Natural killer cell (primary cell): ENCODE data around the gene ADAMTS17. TPM values are rescaled to one million over a fixed set of nuclear protein-coding genes. Genes with fewer than 3 reads are reported as not detected.

Experiments used
- ATAC-seq, 3 donors: fragments of 150-1000 bp in 2 of 3; fragments of 200-7000 bp in 1 of 3; cut with Tn5 transposase; 1 replicate in 1 of 3; 2 replicates in 2 of 3; pipeline ENCODE4 v1.10.0; 2021; ENCODE audit warnings: mild to moderate bottlenecking in 2 of 3, moderate library complexity in 2 of 3
- DNase-seq, 2 donors: peaks; one replicate each; pipeline versions ENCODE4 v3.0.0 to v3.0.0-alpha.2; 2013 to 2021; ENCODE audit warnings: mixed read lengths in 1 of 2
- H3K27ac ChIP-seq: one replicate; pipeline ENCODE4 v1.5.1; 2013; ENCODE audit warnings: mild to moderate bottlenecking, low read length
- H3K27me3 ChIP-seq: one replicate; pipeline ENCODE4 v1.6.1; 2013; ENCODE audit warnings: low read length; ENCODE audit not compliant: control insufficient read depth, insufficient read depth
- H3K36me3 ChIP-seq: one replicate; pipeline ENCODE4 v1.6.1; 2013; ENCODE audit warnings: low read length; ENCODE audit not compliant: control insufficient read depth, insufficient read depth
- H3K4me1 ChIP-seq: one replicate; pipeline ENCODE4 v1.6.1; 2013; ENCODE audit warnings: low read length; ENCODE audit not compliant: control insufficient read depth, insufficient read depth
- H3K4me3 ChIP-seq: one replicate; pipeline ENCODE4 v1.5.1; 2013; ENCODE audit warnings: low read length
- H3K9me3 ChIP-seq: one replicate; pipeline ENCODE4 v1.6.1; 2013; ENCODE audit warnings: low read length; ENCODE audit not compliant: control insufficient read depth, insufficient read depth
- H3K27ac Mint-ChIP-seq, 2 donors: one replicate each; pipeline ENCODE4 v1.8.0; 2022; ENCODE audit warnings: mild to moderate bottlenecking in 2 of 2, mixed read lengths in 2 of 2, moderate library complexity in 1 of 2
- H3K27me3 Mint-ChIP-seq, 2 donors: one replicate each; pipeline ENCODE4 v1.8.0; 2022; ENCODE audit warnings: low read depth in 2 of 2, mixed read lengths in 2 of 2
- H3K36me3 Mint-ChIP-seq: one replicate; pipeline ENCODE4 v1.8.0; 2022; ENCODE audit warnings: mixed read lengths
- H3K4me1 Mint-ChIP-seq, 2 donors: one replicate each; pipeline ENCODE4 v1.8.0; 2022; ENCODE audit warnings: mixed read lengths in 2 of 2
- H3K4me3 Mint-ChIP-seq: one replicate; pipeline ENCODE4 v1.8.0; 2022; ENCODE audit warnings: mild to moderate bottlenecking, moderate library complexity, mixed read lengths
- H3K9me3 Mint-ChIP-seq, 2 donors: one replicate each; pipeline ENCODE4 v1.8.0; 2022; ENCODE audit warnings: mixed read lengths in 2 of 2
- CTCF ChIP-seq: fragments of 200-600 bp; IDR thresholded peaks from one replicate; pipeline ENCODE4 v1.8.0; 2022; ENCODE audit warnings: antibody characterized with exemption
- WGBS: methylation state at CpG from one replicate; pipeline ENCODE4 v1.1.7; 2013; ENCODE audit warnings: missing lambda C conversion rate; ENCODE audit not compliant: insufficient coverage; 5-methylcytosine and 5-hydroxymethylcytosine counted together
- intact Hi-C: fragments of 100-400 bp; cut with micrococcal nuclease; formaldehyde crosslinking; loops from one replicate; pipeline ENCODE4 v1.14.2; 2022
- total RNA-seq, 4 donors: library from RNA; stranded (reverse); fragments of 120-200 nt in 1 of 4; gene quantifications; one replicate each; pipeline versions ENCODE4 v1.2.3 to v1.2.4, GENCODE V29; 2013 to 2022

The ADAMTS17 gene
- total RNA-seq, 3 donors from 2014 or later (not counting 1 experiment from before 2014, with no cell fraction given) = 4.8 to 9.5 (median 5.3) TPM

GRCh38 chr15:100061944-100062343, 279.8 kb downstream of the ADAMTS17 start:
- Histone ChIP-seq H3K36me3 (no peaks in the 10 kb centered on the region), H3K4me3 (no peak overlapping the region), H3K4me1 (no peaks in the 10 kb centered on the region), H3K27ac (no peak overlapping the region), H3K9me3 (no peaks in the 10 kb centered on the region), H3K27me3 (no peaks in the 10 kb centered on the region)
- ATAC-seq (no peak), DNase-seq (no peak)
- no peaks in the 10 kb centered on the region for H3K9me3 Mint-ChIP-seq
- no peaks in the 10 kb centered on the region for H3K36me3 Mint-ChIP-seq
- H3K27me3 Mint-ChIP-seq = peaks cover 3 to 4% of the 10 kb centered on the region in 2 donors
- H3K27ac Mint-ChIP-seq = no peak overlapping the region
- no peak for TF ChIP-seq CTCF
- no peak overlapping the region for H3K4me3 Mint-ChIP-seq
- 63% methylated on average over 5 of the region's 5 CpGs for WGBS
- intact Hi-C loops = no loop called here
- no peaks in the 10 kb centered on the region for H3K4me1 Mint-ChIP-seq

GRCh38 chr15:100060276-100060926, 281.4 kb downstream of the ADAMTS17 start:
- ATAC-seq = no peak
- H3K36me3 ChIP-seq = no peaks in the 10 kb centered on the region
- peaks cover 1% of the 10 kb centered on the region for H3K4me1 ChIP-seq
- no peak overlapping the region for H3K27ac ChIP-seq
- TF ChIP-seq CTCF = no peak
- no peaks in the 10 kb centered on the region for H3K27me3 ChIP-seq
- no peak overlapping the region for H3K4me3 ChIP-seq
- H3K27me3 Mint-ChIP-seq = peaks cover 6 to 14% of the 10 kb centered on the region in 2 donors
- DNase-seq = no peak
- H3K36me3 Mint-ChIP-seq = no peaks in the 10 kb centered on the region
- intact Hi-C loops = no loop called here
- peaks cover 5% of the 10 kb centered on the region in 2 donors for H3K4me1 Mint-ChIP-seq
- 78% methylated on average over 10 of the region's 10 CpGs for WGBS
- H3K9me3 ChIP-seq = no peaks in the 10 kb centered on the region
- no peak overlapping the region for H3K27ac Mint-ChIP-seq
- no peaks in the 10 kb centered on the region for H3K9me3 Mint-ChIP-seq
- no peak overlapping the region for H3K4me3 Mint-ChIP-seq

DNA sequence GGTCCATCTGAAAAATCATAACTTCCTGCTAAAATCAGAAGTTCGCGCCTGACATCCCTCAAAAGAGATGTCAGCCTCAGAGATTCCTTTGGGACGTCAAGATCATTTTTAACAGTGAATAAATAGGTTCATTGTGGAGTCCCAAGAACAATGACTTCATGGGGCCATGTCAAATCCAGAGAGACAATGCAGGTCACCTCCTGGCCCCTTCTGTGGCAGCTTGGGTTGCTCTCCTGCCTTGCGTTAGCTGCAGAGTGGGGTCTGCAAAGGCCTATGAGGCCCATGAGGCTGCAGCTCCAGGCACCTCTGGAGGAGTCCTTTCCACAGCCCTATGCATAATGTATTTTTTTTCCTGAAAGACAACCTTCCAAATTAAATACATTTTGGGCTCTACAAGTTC, 282.3 kb downstream of the ADAMTS17 start:
- Mint-ChIP-seq H3K4me3 (no peak overlapping the region), H3K36me3 (no peaks in the 10 kb centered on the region), H3K27me3 (peaks cover 6 to 16% of the 10 kb centered on the region in 2 donors), H3K4me1 (peaks cover 10 to 13% of the 10 kb centered on the region in 2 donors), H3K9me3 (no peaks in the 10 kb centered on the region), H3K27ac (no peak overlapping the region)
- ATAC-seq (no peak), DNase-seq (no peak)
- intact Hi-C loops = no loop called here
- no peaks in the 10 kb centered on the region for H3K9me3 ChIP-seq
- no peaks in the 10 kb centered on the region for H3K27me3 ChIP-seq
- no peak overlapping the region for H3K4me3 ChIP-seq
- 94% methylated on average over 4 of the region's 4 CpGs for WGBS
- TF ChIP-seq CTCF = no peak
- no peak overlapping the region for H3K27ac ChIP-seq
- H3K36me3 ChIP-seq = no peaks in the 10 kb centered on the region
- peaks cover 9% of the 10 kb centered on the region for H3K4me1 ChIP-seq

GRCh38 chr15:100059094-100059493, 282.7 kb downstream of the ADAMTS17 start:
- no peak for TF ChIP-seq CTCF
- Histone ChIP-seq H3K27me3 (no peaks in the 10 kb centered on the region), H3K36me3 (no peaks in the 10 kb centered on the region), H3K4me3 (no peak overlapping the region), H3K9me3 (no peaks in the 10 kb centered on the region), H3K4me1 (peaks cover 11% of the 10 kb centered on the region), H3K27ac (no peak overlapping the region)
- H3K4me1 Mint-ChIP-seq = peaks cover 10 to 13% of the 10 kb centered on the region in 2 donors
- peaks cover 6 to 16% of the 10 kb centered on the region in 2 donors for H3K27me3 Mint-ChIP-seq
- H3K36me3 Mint-ChIP-seq = no peaks in the 10 kb centered on the region
- H3K27ac Mint-ChIP-seq = no peak overlapping the region
- intact Hi-C loops = no loop called here
- H3K4me3 Mint-ChIP-seq = no peak overlapping the region
- ATAC-seq = no peak
- WGBS = 81% methylated on average over 12 of the region's 12 CpGs
- no peak for DNase-seq
- no peaks in the 10 kb centered on the region for H3K9me3 Mint-ChIP-seq
